ENCODE results near the gene PHLPP2. TPM values are rescaled to one million over a fixed set of nuclear protein-coding genes. Genes with fewer than 3 reads are reported as not detected.
"Not testable (repeated sequence)": the region's sequence is repeated elsewhere in the genome, so short reads cannot be mapped to it uniquely, and the experiment has no call there.

PHLPP2 gene
- total and polyA plus RNA-seq, 12 donors = 2.8 to 11.3 (median 7.7) TPM

GRCh38 chr16:71687861-71688260, 36.6 kb downstream of the PHLPP2 start:
- intact Hi-C loops (cut with DNase I) = no loop called here
- WGBS, 4 donors = 53 to 70% (median 65%) methylated on average over 3 of the region's 3 CpGs
- TF ChIP-seq, protein P1, sequence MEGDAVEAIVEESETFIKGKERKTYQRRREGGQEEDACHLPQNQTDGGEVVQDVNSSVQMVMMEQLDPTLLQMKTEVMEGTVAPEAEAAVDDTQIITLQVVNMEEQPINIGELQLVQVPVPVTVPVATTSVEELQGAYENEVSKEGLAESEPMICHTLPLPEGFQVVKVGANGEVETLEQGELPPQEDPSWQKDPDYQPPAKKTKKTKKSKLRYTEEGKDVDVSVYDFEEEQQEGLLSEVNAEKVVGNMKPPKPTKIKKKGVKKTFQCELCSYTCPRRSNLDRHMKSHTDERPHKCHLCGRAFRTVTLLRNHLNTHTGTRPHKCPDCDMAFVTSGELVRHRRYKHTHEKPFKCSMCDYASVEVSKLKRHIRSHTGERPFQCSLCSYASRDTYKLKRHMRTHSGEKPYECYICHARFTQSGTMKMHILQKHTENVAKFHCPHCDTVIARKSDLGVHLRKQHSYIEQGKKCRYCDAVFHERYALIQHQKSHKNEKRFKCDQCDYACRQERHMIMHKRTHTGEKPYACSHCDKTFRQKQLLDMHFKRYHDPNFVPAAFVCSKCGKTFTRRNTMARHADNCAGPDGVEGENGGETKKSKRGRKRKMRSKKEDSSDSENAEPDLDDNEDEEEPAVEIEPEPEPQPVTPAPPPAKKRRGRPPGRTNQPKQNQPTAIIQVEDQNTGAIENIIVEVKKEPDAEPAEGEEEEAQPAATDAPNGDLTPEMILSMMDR (IDR thresholded peaks at IDR 0.05) = no peak
- TF ChIP-seq POLR2A (IDR thresholded peaks at IDR 0.05) = no peak
- H3K27ac ChIP-seq = no peak overlapping the region
- no peaks in the 10 kb centered on the region for H3K4me1 ChIP-seq (replicated peaks in 1 of 2)
- H3K36me3 ChIP-seq (replicated peaks in 1 of 2) = peaks cover 0 to 12% of the 10 kb centered on the region in 2 donors
- H3K4me3 ChIP-seq = no peak overlapping the region
- H3K9me3 ChIP-seq (replicated peaks in 1 of 3) = no peaks in the 10 kb centered on the region
- H3K27me3 ChIP-seq = no peaks in the 10 kb centered on the region
- no peak for DNase-seq

DNA sequence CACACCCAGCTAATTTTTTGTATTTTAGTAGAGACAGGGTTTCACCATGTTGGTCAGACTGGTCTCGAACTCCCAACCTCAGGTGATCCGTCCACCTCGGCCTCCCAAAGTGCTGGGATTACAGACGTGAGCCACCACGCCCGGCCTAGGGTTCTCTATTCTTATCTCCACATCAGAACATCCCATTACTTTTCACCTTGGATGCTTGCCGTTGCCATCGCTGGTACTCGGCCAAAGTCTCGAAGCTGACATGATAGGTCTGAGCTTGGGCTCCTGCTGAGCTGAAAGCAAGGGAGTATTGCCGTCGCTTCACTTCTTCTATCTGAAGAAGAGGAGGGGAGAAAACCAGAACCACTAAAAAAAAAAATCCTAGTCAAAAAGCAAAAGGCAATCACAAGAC, 40.2 kb downstream of the PHLPP2 start:
- H3K4me3 ChIP-seq; H3K4me1 ChIP-seq (replicated peaks in 1 of 2); H3K36me3 ChIP-seq (replicated peaks in 1 of 2); H3K27ac ChIP-seq; DNase-seq; H3K27me3 ChIP-seq; H3K9me3 ChIP-seq (replicated peaks in 1 of 3); intact Hi-C loops (cut with DNase I): not testable (repeated sequence)
- 92 to 99% (median 97%) methylated on average over 12 of the region's 12 CpGs for WGBS, 4 donors

DNA sequence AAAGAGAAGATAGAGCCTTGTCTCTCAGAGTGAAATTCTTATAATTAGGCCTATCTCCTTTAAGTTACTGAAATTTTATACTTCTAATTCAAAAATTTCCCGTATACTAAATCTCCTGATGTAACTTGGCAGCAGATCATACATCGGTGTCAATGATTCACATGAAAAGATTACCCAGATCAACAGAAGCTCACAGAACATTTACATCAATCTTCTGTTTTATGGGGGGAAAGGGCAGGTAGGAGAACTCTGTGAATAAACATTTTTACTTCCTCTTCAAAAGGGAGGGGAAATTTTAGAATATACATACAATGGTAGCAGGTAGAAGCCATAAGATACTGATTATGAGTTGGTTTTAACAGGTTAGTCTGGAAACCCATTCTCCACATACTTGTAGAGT, 43.1 kb downstream of the PHLPP2 start:
- Histone ChIP-seq H3K9me3 (replicated peaks in 1 of 3) (no peaks in the 10 kb centered on the region), H3K4me3 (no peak overlapping the region), H3K36me3 (replicated peaks in 1 of 2) (peaks cover 0 to 10% of the 10 kb centered on the region in 2 donors), H3K27me3 (no peaks in the 10 kb centered on the region), H3K27ac (no peak overlapping the region), H3K4me1 (replicated peaks in 1 of 2) (no peaks in the 10 kb centered on the region)
- intact Hi-C loops (cut with DNase I) = no loop called here
- DNase-seq = no peak
- 51 to 54% (median 53%) methylated on average over 2 of the region's 2 CpGs for WGBS, 4 donors
- no peak for TF ChIP-seq POLR2A (IDR thresholded peaks at IDR 0.05)
- TF ChIP-seq, protein P1 (IDR thresholded peaks at IDR 0.05) = no peak

GRCh38 chr16:71676236-71676635, 48.3 kb downstream of the PHLPP2 start:
- no peak for DNase-seq

DNA sequence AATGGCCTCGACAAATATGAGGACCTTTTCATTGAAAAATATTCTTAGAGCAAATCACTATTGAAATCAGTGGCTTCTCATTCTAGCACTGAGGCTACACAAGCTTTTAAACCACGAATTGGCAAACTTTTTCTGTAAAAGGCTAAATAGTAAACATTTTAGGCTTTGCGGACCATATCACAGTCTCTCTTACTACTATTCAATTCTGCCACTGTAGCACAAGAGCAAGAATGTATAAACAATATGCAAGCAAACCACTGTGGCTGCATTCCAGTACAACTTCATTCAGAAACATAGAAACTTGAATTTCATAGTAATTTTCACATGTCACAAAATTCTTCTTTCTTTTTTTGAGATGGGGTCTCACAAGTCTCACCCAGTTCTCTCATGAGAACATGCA, 49.1 kb downstream of the PHLPP2 start:
- TF ChIP-seq POLR2A (IDR thresholded peaks at IDR 0.05) = no peak
- TF ChIP-seq, protein P1 (IDR thresholded peaks at IDR 0.05) = no peak
- no peak overlapping the region for H3K27ac ChIP-seq
- intact Hi-C loops (cut with DNase I) = no loop called here
- H3K4me1 ChIP-seq (replicated peaks in 1 of 2) = no peaks in the 10 kb centered on the region
- 91 to 98% (median 95%) methylated on average over 3 of the region's 3 CpGs for WGBS, 4 donors
- no peak overlapping the region for H3K4me3 ChIP-seq
- DNase-seq = no peak
- H3K36me3 ChIP-seq (replicated peaks in 1 of 2) = peaks cover 0 to 16% of the 10 kb centered on the region in 2 donors
- no peaks in the 10 kb centered on the region for H3K27me3 ChIP-seq
- H3K9me3 ChIP-seq (replicated peaks in 1 of 3) = no peaks in the 10 kb centered on the region

More at GRCh38 chr16:71676236-71676635, 48.3 kb downstream of the PHLPP2 start:
- TF ChIP-seq POLR2A (IDR thresholded peaks at IDR 0.05) = no peak
- TF ChIP-seq, protein P1 (IDR thresholded peaks at IDR 0.05) = no peak
- Histone ChIP-seq H3K4me1 (replicated peaks in 1 of 2) (no peaks in the 10 kb centered on the region), H3K4me3 (no peak overlapping the region), H3K9me3 (replicated peaks in 1 of 3) (no peaks in the 10 kb centered on the region), H3K27me3 (no peaks in the 10 kb centered on the region), H3K27ac (no peak overlapping the region), H3K36me3 (replicated peaks in 1 of 2) (peaks cover 0 to 19% of the 10 kb centered on the region in 2 donors)
- intact Hi-C loops (cut with DNase I) = no loop called here
- WGBS, 4 donors = 88 to 94% (median 91%) methylated on average over 5 of the region's 5 CpGs
